Mesenteric fat pad (tissue), 1 donor: ENCODE data around the gene IVD. TPM values are rescaled to one million over a fixed set of nuclear protein-coding genes. Genes with fewer than 3 reads are reported as not detected.
"Not testable (repeated sequence)": the region's sequence is repeated elsewhere in the genome, so short reads cannot be mapped to it uniquely, and the experiment has no call there.

Experiments
- DNase-seq: peaks from one replicate; pipeline ENCODE4 v3.0.0-alpha.2; 2020; ENCODE audit warnings: low spot score
- total RNA-seq: library from RNA; stranded (reverse); fragmentation: NEBNext Ultra II Directional; extraction: Animal tissue kit (Norgen Biotek cat#: 25700); gene quantifications from one replicate; pipeline ENCODE4 v1.2.1, GENCODE V29; 2021
- donor health status: DM: yes; HTN: yes; CAD: no.

Gene IVD
- total RNA-seq, 1 donor from 2014 or later, result 45.3 TPM

DNA sequence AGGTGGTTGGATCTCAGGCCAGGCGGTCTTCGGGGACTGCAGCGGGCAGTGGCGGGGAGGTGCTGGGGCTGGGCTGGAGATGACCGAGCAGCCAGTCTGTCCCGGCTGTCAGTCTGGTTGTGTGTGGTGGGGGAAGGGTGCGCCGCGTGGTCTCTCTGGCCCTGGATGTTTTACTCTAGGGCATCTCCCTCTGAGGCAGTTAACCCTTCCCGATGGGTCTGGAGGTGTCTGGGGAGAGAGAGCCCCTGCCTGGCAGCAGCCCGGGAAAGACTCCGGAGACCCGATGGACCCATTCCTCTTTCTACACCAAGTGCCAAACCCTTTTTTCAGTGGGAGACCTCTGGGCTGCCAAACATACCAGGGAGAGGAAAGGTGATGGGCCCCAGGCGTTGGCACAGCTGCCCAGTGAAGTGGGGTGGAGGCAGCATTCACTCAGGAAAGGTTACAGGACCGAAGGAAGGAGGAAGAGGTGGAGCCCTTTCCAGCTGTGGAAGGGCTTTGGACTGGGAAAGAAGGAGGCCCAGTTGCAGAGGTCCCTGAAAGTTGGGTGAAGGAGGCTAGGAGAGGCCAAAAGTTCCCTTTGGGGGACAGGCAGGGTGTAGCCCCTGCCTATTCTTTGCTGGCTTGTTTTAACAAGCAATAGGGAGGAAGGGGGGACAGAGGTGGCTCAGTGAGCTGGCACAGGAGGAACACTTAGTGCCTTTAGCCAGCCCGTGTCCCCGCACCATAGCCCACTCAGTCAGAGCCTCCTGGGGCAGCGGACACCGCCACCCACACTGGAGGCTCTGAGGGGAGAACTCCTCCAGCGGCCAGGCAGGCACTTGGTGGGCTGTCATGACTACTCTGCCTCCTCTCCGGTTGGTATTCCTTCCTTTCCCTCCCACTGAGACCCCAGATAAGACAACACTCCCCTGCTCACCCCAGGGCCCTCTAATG is 32.4 kb downstream of the IVD start:
- DNase-seq, result no peak

GRCh38 chr15:40438712-40439111 is 33.1 kb downstream of the IVD start:
- DNase-seq, result no peak

DNA sequence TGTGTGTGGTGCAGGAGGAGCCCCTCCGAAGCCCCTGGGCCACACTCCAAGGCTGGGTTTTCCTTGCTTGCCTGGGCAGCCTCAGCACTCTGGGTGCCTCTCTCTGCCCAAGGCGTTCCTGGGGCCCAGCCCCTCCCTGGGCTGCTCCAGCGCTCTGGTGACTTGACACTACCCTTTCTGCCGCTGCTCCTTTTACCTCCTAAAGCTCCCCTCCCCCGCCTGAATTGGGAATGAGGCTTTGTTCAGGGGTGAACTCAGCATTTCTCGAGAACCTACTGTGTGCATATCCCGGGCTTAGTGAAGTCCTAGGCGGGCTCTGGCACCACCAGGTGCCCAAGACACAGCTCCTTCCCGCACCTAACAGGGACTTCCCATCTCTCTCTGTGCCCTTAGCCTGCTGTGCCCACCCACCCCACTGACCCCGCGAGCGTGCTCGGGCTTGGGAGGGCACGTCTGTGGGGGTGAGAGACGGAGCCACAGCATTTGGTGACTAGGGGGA is 33.9 kb downstream of the IVD start:
- DNase-seq, result no peak

DNA sequence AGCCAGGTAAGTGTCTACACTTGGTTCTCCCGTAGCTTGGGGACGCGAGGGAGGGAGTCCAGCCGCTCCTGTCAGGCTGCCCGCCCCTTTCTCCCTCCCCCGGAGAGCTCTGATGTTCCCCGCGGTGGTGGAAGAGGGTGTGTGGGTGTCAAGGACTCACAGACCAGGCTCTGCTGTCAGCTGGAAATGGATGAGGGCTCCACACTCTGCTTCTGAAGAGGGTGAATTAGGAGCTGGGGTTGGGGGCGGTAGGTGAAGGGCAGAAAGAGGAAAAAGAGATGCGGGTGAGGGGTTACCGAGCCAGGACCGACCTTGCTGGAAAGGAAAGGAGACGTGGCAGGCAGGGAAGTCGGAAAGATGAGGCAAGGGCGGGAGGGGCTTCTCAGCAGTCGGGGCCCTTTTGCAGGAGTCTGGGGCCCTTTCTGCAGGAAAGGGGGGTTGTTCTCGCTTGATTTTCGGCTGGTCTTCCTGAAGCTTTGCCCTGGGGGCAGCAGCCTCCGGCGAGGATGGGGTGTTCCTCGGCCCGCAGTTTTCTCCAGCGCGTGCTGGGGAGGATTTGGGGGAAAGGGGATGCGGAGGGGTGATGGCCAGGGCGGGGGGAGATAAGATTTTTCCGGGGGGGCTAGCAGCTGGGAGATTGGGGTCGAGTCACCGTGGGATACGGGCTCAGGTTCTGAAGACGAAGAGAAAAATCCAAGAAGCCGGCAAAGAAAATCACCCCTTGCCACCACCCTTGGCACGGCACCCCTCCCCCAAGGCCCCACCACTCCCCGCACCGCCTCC is 34.6 kb downstream of the IVD start:
- no peak for DNase-seq

- DNase-seq, result peak; percentile 99
Observed at GRCh38 chr15:40440743-40441564, 35.4 kb downstream of the IVD start, which contains the start of gene BAHD1. Gene BAHD1, plus strand, starts transcription at chr15:40440953. Its CDS starts 17,512 bp downstream, at chr15:40458465.

GRCh38 chr15:40441565-40442531 is 36.3 kb downstream of the IVD start:
- no peak for DNase-seq

- DNase-seq, result no peak
Observed at GRCh38 chr15:40443255-40443654, 37.7 kb downstream of the IVD start.

DNA sequence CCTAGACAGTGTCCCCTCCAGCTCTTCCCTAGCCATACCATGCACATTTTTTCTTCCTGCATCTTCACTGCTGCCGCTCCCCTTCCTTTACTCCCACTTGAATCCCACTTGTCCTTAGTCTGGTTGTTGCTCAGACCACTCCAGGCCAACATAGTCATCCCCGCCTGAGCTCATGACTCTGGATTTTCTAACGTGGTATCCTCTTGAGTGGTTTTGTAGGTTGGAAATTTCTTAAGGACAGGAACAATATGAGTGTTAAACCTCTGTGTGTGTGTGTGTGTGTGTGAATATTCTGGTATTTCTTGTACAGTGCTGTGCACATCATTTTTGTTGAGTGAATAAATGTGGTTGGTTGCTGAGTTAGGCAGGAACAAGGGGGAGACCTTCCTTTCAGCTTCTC is 38.3 kb downstream of the IVD start:
- no peak for DNase-seq

DNA sequence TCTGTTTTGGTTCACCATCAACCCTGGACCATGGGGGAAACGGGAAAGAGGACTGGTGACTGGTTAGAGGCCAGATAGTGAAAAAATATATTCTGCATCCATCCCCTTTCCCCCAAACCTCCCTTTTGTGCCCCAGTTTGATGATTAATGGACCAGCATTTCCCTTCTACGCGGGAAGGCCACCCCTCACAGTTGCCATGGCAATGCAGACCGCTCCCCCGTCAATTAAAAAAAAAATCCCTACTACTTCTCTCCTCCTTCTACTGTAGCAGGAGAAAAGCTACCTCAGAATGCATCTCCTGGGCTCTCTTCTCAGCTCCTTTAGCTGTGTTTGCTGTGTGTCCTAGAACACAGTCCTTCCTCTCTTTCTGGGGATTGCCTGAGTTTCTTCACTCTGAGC is 39.1 kb downstream of the IVD start:
- no peak for DNase-seq

DNA sequence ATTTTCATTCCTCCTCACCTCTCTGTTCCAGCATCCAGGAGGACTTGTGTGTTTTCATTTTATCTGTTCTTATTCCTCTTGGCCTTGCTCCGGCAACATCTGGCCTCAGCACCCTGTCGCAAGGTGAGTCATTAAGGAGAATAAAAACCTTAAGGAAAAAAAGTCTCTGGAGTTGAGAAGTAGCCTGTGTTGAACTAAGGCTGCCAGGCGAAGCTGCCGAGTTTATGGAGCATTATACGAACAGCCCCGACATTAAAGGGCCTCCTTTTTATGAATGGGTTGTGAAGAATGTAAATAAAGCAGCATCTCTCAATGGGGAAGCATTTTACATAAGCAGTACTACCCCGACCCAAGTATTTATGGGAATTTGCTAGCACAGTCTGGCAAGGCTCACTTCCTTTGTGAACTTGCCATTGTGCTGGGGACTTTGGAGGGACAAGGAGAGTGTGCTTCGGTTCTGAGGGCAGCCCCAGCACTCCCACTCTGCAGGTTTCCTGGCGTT is 39.9 kb downstream of the IVD start:
- no peak for DNase-seq

DNA sequence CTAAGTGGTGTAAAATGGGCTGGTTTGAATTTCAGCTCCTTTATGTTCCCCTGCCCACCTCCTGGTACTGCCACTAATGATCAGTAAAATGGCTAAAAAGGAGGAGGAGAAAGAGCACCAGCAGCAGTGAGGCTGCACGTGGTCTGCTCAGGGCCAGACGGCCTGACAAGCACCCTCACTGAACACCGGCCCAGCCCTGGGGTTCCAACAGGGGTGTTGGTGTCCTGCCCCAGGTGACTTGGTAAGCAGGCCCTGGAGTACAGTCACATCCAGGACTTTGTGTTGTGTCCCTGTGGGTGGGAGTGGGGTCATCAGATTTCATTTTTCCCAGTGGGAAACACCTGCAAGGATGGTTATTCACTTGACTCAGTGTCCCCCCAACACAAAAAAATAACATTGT is 40.5 kb downstream of the IVD start:
- DNase-seq, result no peak

GRCh38 chr15:40448354-40448753 is 42.8 kb downstream of the IVD start:
- no peak for DNase-seq

- no peak for DNase-seq
Observed at GRCh38 chr15:40449275-40449674, 43.7 kb downstream of the IVD start.

- no peak for DNase-seq
Observed at GRCh38 chr15:40450047-40450446, 44.5 kb downstream of the IVD start.

DNA sequence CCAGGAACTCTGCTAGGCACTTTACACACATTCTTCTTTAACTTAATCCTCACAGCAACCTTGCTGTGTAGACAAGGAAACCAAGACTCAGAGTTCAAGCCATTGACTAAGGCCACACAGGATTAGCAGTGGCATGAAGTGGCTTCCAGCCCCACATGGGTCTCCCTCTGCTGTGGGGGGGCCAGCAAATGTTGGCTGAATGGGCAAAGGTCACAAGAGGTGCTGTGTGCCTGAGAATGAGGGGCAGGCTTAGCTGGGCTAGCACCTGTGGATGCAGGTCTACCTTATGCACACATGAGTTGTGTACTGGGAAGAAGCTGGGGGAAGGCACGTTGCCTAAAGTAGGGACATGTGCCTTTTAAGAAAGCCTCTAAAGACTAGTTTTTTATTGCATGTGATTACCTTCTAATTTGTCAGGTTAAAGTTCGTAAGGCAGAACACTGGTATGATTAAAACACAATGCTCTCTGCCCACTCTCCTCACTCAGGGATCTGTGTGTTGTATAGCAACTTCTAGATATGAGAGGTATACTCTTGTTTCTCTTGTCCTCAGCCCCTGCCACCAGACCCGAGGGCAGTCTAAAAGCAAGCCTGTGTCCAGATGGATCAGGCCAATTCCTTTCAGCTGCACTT is 46.0 kb downstream of the IVD start:
- DNase-seq, result no peak

DNA sequence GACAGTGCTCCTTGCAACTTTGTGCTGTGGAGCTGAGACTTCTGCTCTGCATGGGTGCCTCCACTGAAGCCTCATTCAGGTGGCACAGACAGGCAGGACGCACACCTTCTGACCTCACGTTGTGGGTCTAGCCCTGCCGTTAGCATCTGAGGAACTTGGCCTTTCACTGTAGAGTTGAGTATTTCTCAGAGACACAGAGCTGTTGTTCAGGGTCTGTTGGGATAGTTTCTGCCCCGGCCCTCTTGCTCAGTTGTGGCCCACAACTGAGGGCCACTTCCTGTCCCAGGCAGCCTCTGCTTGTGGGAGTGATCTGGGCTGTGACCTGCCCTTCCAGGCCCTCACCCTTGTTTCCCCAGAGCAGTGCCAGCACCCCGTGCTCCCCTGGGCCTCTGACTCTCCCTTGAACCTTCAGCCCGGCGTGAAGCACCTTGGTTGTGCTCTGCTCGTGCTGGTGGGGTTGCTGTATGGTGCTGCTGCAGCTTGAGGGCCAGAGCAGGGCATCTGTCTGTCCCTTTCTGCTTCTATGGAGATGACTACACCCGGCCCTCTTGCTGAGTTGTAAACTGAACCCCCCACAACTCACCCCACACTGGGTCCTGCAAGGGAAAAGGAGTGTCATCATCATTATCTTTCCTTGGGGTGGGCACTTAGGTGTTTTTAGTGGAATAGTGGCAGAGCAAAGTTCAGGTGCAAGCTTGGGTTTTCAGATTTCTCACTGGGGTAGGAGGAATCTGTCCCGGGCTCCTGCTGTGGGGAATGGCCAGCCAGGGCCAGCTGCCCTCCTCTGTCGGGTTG is 46.9 kb downstream of the IVD start:
- no peak for DNase-seq

GRCh38 chr15:40453941-40454340 is 48.3 kb downstream of the IVD start:
- DNase-seq, result not testable (repeated sequence)

DNA sequence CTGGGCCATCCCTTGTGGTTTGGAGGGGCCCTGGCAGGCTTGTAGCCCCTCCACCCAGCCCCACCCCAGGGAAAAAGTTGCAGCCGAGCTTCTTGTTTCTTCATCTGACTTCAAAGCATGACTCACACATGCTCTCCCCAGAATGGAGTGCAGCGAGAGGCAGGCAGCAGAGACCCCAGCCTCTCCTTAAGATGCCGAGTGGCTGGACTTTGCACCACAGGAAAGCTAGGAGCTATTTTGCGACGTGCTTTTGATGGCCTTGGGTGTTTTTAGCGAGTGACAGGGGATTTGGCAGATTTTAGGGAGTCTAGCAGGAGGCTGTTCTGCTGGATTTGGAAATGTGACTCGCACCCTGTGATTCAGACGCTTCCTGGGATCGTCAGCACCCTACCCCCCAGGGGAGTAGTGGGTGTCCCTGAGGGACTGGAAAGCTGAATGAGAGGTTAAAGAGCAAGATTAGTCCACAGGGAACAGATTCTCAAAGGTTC is 49.4 kb downstream of the IVD start:
- DNase-seq, result no peak
